Uterus (tissue), 4 donors: ENCODE measurements around the gene JMJD8. TPM values are rescaled to one million over a fixed set of nuclear protein-coding genes. Genes with fewer than 3 reads are reported as not detected.

Experiments
- DNase-seq, 2 donors: peaks; one replicate each; pipeline ENCODE4 v3.0.0-alpha.2; 2019 to 2020
- H3K27ac ChIP-seq, 2 donors: fragments of 200-600 bp; sonication (generic); 1 replicate in 1 of 2; 2 replicates in 1 of 2; pipeline ENCODE4 v1.5.1; 2016 to 2018
- H3K27me3 ChIP-seq, 2 donors: fragments of 200-600 bp; sonication (generic); one replicate each; pipeline ENCODE4 v1.5.1; 2018 to 2019; ENCODE audit warnings: control low read depth in 1 of 2
- H3K36me3 ChIP-seq, 2 donors: fragments of 200-600 bp; sonication (generic); one replicate each; pipeline ENCODE4 v1.5.1; 2019; ENCODE audit warnings: control low read depth in 1 of 2
- H3K4me1 ChIP-seq, 2 donors: fragments of 200-600 bp; sonication (generic); one replicate each; pipeline ENCODE4 v1.5.1; 2018 to 2019; ENCODE audit warnings: control low read depth in 1 of 2
- H3K4me3 ChIP-seq, 2 donors: fragments of 200-600 bp; sonication (generic); 1 replicate in 1 of 2; 2 replicates in 1 of 2; pipeline ENCODE4 v1.5.1; 2018 to 2019; ENCODE audit warnings: mild to moderate bottlenecking in 1 of 2
- H3K9me3 ChIP-seq, 2 donors: fragments of 200-600 bp; sonication (generic); one replicate each; pipeline ENCODE4 v1.5.1; 2019; ENCODE audit warnings: control low read depth in 1 of 2
- POLR2A ChIP-seq, 2 donors: fragments of 450-650 bp; IDR thresholded peaks; one replicate each; pipeline ENCODE4 v1.6.1; 2016; ENCODE audit warnings: antibody characterized with exemption in 2 of 2, mild to moderate bottlenecking in 1 of 2, moderate library complexity in 1 of 2
- intact Hi-C: fragments of 100-400 bp; cut with DNase I; formaldehyde crosslinking; loops from one replicate; pipeline ENCODE4 v1.15.1; 2023; ENCODE audit warnings: low total_unique reads
- total RNA-seq, 4 donors: library from RNA; depleted of rRNA in 3 of 4; stranded (reverse); fragments of >200 nt in 3 of 4; gene quantifications; one replicate each; pipeline versions ENCODE4 v1.1.0 to v1.2.4, GENCODE V29; 2014 to 2023
- TF ChIP-seq, protein P1 (sequence below), 4 experiments: fragments of 200-600 bp in 2 of 4; fragments of 450-650 bp in 2 of 4; sonication (generic) in 2 of 4; IDR thresholded peaks; one replicate each; pipeline ENCODE4 v1.5.1; 2016 to 2019; ENCODE audit warnings: antibody characterized with exemption in 4 of 4, mild to moderate bottlenecking in 2 of 4, moderate library complexity in 1 of 4
- donor health status: DM: yes; HTN: yes; CAD: no.

JMJD8 gene
- total RNA-seq, 4 donors from 2014 or later = 45.6 to 111 (median 57.4) TPM

DNA sequence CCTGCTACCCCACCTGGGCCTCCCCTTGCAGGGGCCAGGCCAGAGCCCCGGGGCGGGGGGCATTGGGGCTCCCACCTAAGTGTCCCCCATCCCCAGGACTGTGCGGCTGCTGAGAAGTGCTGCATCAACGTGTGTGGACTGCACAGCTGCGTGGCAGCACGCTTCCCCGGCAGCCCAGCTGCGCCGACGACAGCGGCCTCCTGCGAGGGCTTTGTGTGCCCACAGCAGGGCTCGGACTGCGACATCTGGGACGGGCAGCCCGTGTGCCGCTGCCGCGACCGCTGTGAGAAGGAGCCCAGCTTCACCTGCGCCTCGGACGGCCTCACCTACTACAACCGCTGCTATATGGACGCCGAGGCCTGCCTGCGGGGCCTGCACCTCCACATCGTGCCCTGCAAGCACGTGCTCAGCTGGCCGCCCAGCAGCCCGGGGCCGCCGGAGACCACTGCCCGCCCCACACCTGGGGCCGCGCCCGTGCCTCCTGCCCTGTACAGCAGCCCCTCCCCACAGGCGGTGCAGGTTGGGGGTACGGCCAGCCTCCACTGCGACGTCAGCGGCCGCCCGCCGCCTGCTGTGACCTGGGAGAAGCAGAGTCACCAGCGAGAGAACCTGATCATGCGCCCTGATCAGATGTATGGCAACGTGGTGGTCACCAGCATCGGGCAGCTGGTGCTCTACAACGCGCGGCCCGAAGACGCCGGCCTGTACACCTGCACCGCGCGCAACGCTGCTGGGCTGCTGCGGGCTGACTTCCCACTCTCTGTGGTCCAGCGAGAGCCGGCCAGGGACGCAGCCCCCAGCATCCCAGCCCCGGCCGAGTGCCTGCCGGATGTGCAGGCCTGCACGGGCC, 51.4 kb downstream of the JMJD8 start:
- DNase-seq = no peak
- H3K4me1 ChIP-seq = peaks cover 0 to 15% of the 10 kb centered on the region in 2 donors
- no peaks in the 10 kb centered on the region for H3K36me3 ChIP-seq
- intact Hi-C loops = no loop called here
- H3K27ac ChIP-seq = no peak overlapping the region
- H3K4me3 ChIP-seq = no peak overlapping the region
- no peaks in the 10 kb centered on the region for H3K27me3 ChIP-seq
- TF ChIP-seq, protein P1, sequence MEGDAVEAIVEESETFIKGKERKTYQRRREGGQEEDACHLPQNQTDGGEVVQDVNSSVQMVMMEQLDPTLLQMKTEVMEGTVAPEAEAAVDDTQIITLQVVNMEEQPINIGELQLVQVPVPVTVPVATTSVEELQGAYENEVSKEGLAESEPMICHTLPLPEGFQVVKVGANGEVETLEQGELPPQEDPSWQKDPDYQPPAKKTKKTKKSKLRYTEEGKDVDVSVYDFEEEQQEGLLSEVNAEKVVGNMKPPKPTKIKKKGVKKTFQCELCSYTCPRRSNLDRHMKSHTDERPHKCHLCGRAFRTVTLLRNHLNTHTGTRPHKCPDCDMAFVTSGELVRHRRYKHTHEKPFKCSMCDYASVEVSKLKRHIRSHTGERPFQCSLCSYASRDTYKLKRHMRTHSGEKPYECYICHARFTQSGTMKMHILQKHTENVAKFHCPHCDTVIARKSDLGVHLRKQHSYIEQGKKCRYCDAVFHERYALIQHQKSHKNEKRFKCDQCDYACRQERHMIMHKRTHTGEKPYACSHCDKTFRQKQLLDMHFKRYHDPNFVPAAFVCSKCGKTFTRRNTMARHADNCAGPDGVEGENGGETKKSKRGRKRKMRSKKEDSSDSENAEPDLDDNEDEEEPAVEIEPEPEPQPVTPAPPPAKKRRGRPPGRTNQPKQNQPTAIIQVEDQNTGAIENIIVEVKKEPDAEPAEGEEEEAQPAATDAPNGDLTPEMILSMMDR (IDR thresholded peaks at IDR 0.05) = no peak
- no peak for TF ChIP-seq POLR2A (IDR thresholded peaks at IDR 0.05)
- no peaks in the 10 kb centered on the region for H3K9me3 ChIP-seq

DNA sequence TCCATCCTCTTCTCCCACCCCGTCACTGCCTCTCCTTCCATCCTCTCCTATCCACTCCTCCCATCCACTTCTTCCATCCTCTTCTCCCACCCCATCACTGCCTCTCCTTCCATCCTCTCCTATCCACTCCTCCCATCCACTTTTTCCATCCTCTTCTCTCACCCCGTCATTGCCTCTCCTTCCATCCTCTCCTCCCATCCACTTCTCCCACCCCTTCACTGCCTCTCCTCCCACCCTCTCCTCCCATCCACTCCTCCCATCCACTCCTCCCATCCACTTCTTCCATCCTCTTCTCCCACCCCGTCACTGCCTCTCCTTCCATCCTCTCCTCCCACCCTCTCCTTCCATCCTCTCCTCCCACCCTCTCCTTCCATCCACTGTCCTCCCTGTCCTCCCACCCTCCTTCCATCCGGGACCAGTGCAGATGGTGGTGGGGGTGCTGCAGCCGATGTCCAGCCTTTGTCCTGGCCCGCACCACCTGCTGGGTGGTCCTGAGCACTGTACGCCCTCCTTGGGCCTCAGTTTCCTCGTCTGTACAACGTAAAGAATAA, 52.3 kb downstream of the JMJD8 start:
- Histone ChIP-seq H3K27me3 (no peaks in the 10 kb centered on the region), H3K4me1 (peaks cover 0 to 13% of the 10 kb centered on the region in 2 donors), H3K36me3 (no peaks in the 10 kb centered on the region), H3K27ac (no peak overlapping the region), H3K4me3 (no peak overlapping the region), H3K9me3 (no peaks in the 10 kb centered on the region)
- no peak for TF ChIP-seq POLR2A (IDR thresholded peaks at IDR 0.05)
- TF ChIP-seq, protein P1 (IDR thresholded peaks at IDR 0.05) = no peak
- intact Hi-C loops = no loop called here
- no peak for DNase-seq

Other genes with a start within 250 kb of the JMJD8 start
- 10 to 100 TPM in 3 of 4 donors, 1 to 10 TPM in 1; 7.9 to 37.3 (median 19.3) TPM for gene CAPN15, start 156.6 kb downstream of the JMJD8 start, total RNA-seq
- gene PRR35, start 123.9 kb downstream of the JMJD8 start, total RNA-seq = not detected
- 1 to 10 TPM; 1.2 to 7.5 (median 1.5) TPM for gene NHLRC4, start 117.3 kb downstream of the JMJD8 start, total RNA-seq
- gene PIGQ, start 114.4 kb downstream of the JMJD8 start, total RNA-seq = 10 to 100 TPM in 3 of 4 donors, 1 to 10 TPM in 1; 10.0 to 56.9 (median 30.7) TPM
- 10 to 100 TPM in 2 of 4 donors, 1 to 10 TPM in 1, under 1 TPM in 1; 0.59 to 25.4 (median 14.3) TPM for gene RAB40C, start 94.3 kb downstream of the JMJD8 start, total RNA-seq
- gene WFIKKN1, start 53.3 kb downstream of the JMJD8 start, total RNA-seq = 1 to 10 TPM in 1 of 4 donors, under 1 TPM in 2, not detected in 1; 0.26 to 1.4 (median 0.76) TPM
- gene METTL26, start 48.0 kb downstream of the JMJD8 start, total RNA-seq = 100 to 1,000 TPM in 2 of 4 donors, 10 to 100 TPM in 2; 29.5 to 171 (median 97.1) TPM
- 10 to 100 TPM in 2 of 4 donors, 1 to 10 TPM in 2; 2.6 to 62.0 (median 17.0) TPM for gene MCRIP2, start 42.5 kb downstream of the JMJD8 start, total RNA-seq
- 10 to 100 TPM; 18.2 to 79.3 (median 46.9) TPM for gene WDR90, start 35.0 kb downstream of the JMJD8 start, total RNA-seq
- 10 to 100 TPM; 29.1 to 99.7 (median 71.7) TPM for gene RHOT2, start 16.2 kb downstream of the JMJD8 start, total RNA-seq
- gene RHBDL1, start 8.7 kb downstream of the JMJD8 start, total RNA-seq = 1 to 10 TPM in 2 of 4 donors, not detected in 2; 1.5 to 2.0 TPM
- gene STUB1, start 3.9 kb downstream of the JMJD8 start, total RNA-seq = 100 to 1,000 TPM in 2 of 4 donors, 10 to 100 TPM in 2; 62.7 to 212 (median 93.3) TPM
- 10 to 100 TPM in 1 of 4 donors, 1 to 10 TPM in 3; 2.3 to 12.0 (median 4.2) TPM for gene WDR24, start 6.1 kb upstream of the JMJD8 start, total RNA-seq
- under 1 TPM in 2 of 4 donors, not detected in 2; 0.21 to 0.37 TPM for gene FBXL16, start 21.5 kb upstream of the JMJD8 start, total RNA-seq
- 10 to 100 TPM; 19.1 to 76.5 (median 26.7) TPM for gene METRN, start 30.8 kb upstream of the JMJD8 start, total RNA-seq
- gene ANTKMT, start 36.8 kb upstream of the JMJD8 start, total RNA-seq = 10 to 100 TPM in 3 of 4 donors, 1 to 10 TPM in 1; 6.2 to 21.1 (median 19.1) TPM
- 1 to 10 TPM in 3 of 4 donors, not detected in 1; 1.3 to 5.3 (median 2.3) TPM for gene CCDC78, start 42.1 kb upstream of the JMJD8 start, total RNA-seq
- 1 to 10 TPM in 2 of 4 donors, not detected in 2; 1.0 to 3.4 TPM for gene HAGHL, start 42.8 kb upstream of the JMJD8 start, total RNA-seq
- 10 to 100 TPM; 14.1 to 43.3 (median 25.0) TPM for gene CIAO3, start 56.7 kb upstream of the JMJD8 start, total RNA-seq
- 10 to 100 TPM in 3 of 4 donors, 1 to 10 TPM in 1; 4.6 to 30.8 (median 15.7) TPM for gene MSLN, start 76.4 kb upstream of the JMJD8 start, total RNA-seq
- gene RPUSD1, start 104.0 kb upstream of the JMJD8 start, total RNA-seq = 10 to 100 TPM in 3 of 4 donors, 1 to 10 TPM in 1; 5.9 to 80.0 (median 16.7) TPM
- 100 to 1,000 TPM in 1 of 4 donors, 10 to 100 TPM in 2, under 1 TPM in 1; under 0.01 to 895 (median 31.1) TPM for gene CHTF18, start 104.3 kb upstream of the JMJD8 start, total RNA-seq
- not detected for gene GNG13, start 116.4 kb upstream of the JMJD8 start, total RNA-seq